ENCODE results near the gene AK9.

- TF ChIP-seq, protein P1, sequence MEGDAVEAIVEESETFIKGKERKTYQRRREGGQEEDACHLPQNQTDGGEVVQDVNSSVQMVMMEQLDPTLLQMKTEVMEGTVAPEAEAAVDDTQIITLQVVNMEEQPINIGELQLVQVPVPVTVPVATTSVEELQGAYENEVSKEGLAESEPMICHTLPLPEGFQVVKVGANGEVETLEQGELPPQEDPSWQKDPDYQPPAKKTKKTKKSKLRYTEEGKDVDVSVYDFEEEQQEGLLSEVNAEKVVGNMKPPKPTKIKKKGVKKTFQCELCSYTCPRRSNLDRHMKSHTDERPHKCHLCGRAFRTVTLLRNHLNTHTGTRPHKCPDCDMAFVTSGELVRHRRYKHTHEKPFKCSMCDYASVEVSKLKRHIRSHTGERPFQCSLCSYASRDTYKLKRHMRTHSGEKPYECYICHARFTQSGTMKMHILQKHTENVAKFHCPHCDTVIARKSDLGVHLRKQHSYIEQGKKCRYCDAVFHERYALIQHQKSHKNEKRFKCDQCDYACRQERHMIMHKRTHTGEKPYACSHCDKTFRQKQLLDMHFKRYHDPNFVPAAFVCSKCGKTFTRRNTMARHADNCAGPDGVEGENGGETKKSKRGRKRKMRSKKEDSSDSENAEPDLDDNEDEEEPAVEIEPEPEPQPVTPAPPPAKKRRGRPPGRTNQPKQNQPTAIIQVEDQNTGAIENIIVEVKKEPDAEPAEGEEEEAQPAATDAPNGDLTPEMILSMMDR (IDR thresholded peaks at IDR 0.05; ENCODE audit: poor library complexity) = no peak
- TF ChIP-seq EZH2phosphoT487 (IDR thresholded peaks at IDR 0.05; ENCODE audit: low read depth, severe bottlenecking, unreplicated experiment) = no peak
- TF ChIP-seq EZH2 (IDR thresholded peaks at IDR 0.05; ENCODE audit: borderline replicate concordance) = no peak
These were observed 27.0 kb upstream of the AK9 start for GRCh38 chr6:109717971-109718370.

All from hepatocyte (in vitro differentiated cells).